WI38 (cell line): ENCODE results near the gene FOXK2.

Experiments used
- H3K4me3 ChIP-seq: 2 replicates; pipeline ENCODE4 v1.5.1; 2011; ENCODE audit warnings: low read depth, mild to moderate bottlenecking, control low read depth, low read length
- TF ChIP-seq, protein P1 (sequence below): IDR thresholded peaks from 2 replicates; pipeline ENCODE4 v1.5.1; 2012; ENCODE audit warnings: low read depth, mild to moderate bottlenecking, control low read depth, low read length

FOXK2 gene

DNA sequence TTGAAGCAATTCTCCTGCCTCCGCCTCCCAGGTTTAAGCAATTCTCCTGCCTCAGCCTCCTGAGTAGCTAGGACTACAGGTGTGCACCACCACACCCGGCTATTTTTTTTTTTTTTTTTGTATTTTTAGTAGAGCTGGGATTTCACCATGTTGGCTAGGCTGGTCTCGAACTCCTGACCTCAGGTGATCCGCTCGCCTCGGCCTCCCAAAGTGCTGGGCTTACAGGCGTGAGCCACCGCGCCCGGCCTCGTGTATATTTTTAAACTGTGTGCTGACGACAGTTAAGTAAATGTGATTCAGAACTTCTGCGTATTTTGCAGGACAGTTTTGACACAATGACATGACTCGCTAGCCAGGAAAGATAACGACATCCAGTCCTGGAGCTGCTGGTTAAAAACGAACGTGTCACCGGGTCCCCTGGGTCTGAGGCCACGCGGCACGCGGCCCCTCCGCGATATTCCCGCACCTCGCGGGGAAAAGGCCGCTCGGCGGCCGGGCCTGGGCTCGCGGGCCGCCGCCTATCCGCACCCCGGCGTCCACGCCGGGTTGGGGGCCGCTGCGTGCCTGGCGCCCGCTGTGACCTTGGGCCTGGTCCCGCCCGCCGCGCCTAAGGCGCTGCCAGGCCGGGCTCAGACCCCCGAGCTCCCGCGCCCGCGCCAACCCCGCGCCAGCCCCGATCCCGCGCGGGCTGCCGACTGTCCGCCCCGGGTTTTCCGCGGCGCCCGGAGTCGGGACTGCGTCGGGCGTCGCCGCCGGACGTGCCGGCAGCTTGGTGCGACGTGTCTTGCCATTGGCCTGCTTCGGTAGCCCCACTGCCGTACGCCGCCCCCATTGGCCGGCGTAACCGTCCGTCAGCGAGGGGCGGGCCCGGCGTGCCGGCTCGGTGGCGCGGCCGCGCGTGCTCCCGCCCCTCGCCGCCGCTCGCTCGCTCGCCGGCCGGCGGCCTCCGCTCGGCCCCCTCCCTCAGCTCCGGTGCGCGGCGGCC lies at the start of gene FOXK2:
Gene FOXK2 (plus strand): TSS at position 907 of the 985 bp plus-strand sequence. CDS start 157 bp downstream, outside the sequence.
- TF ChIP-seq, protein P1, sequence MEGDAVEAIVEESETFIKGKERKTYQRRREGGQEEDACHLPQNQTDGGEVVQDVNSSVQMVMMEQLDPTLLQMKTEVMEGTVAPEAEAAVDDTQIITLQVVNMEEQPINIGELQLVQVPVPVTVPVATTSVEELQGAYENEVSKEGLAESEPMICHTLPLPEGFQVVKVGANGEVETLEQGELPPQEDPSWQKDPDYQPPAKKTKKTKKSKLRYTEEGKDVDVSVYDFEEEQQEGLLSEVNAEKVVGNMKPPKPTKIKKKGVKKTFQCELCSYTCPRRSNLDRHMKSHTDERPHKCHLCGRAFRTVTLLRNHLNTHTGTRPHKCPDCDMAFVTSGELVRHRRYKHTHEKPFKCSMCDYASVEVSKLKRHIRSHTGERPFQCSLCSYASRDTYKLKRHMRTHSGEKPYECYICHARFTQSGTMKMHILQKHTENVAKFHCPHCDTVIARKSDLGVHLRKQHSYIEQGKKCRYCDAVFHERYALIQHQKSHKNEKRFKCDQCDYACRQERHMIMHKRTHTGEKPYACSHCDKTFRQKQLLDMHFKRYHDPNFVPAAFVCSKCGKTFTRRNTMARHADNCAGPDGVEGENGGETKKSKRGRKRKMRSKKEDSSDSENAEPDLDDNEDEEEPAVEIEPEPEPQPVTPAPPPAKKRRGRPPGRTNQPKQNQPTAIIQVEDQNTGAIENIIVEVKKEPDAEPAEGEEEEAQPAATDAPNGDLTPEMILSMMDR = no peak
- peak within 1 kb of the TSS; percentile 73 for H3K4me3 ChIP-seq

GRCh38 chr17:82470065-82470464 lies 49.5 kb upstream of the FOXK2 start:
- TF ChIP-seq, protein P1 = no peak
- H3K4me3 ChIP-seq = no peak overlapping the region

GRCh38 chr17:82474223-82475010 lies 45.1 kb upstream of the FOXK2 start:
- H3K4me3 ChIP-seq = no peak overlapping the region
- TF ChIP-seq, protein P1 = no peak

GRCh38 chr17:82475458-82475857 lies 44.1 kb upstream of the FOXK2 start:
- TF ChIP-seq, protein P1 = no peak
- H3K4me3 ChIP-seq = no peak overlapping the region

- TF ChIP-seq, protein P1 = no peak
- H3K4me3 ChIP-seq = no peak overlapping the region
Observed at GRCh38 chr17:82477934-82478333, 41.6 kb upstream of the FOXK2 start.

DNA sequence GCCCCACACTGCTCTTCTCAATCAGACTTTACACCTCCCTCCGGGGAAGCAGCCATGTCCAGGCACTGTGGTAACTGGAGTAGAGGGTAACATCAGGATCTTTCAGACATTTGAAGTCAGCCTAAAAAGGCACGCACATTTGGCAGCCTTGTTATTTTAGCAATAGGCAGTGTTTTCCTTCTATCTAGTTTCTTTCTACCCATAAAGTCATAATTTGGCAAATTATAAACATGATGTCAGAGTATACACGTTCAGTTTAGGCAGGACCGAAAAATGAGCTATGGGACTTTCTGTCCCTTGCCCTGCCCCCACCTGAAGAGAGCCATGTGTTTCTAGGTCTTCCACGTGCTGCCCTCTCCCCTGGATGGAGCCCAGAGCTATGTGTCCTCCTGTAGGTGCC lies 39.9 kb upstream of the FOXK2 start:
- H3K4me3 ChIP-seq = no peak overlapping the region
- TF ChIP-seq, protein P1 = no peak
